GM21526 (cell line): ENCODE data around the gene NDUFB2.
"Not testable (repeated sequence)": the region's sequence is repeated elsewhere in the genome, so short reads cannot be mapped to it uniquely, and the experiment has no call there.

Experiments
- ATAC-seq: cut with Tn5 transposase; IDR thresholded peaks from one replicate; pipeline ENCODE4 v1.9.1; 2021; ENCODE audit warnings: moderate library complexity; ENCODE audit not compliant: unreplicated experiment, low FRiP score

Gene NDUFB2

DNA sequence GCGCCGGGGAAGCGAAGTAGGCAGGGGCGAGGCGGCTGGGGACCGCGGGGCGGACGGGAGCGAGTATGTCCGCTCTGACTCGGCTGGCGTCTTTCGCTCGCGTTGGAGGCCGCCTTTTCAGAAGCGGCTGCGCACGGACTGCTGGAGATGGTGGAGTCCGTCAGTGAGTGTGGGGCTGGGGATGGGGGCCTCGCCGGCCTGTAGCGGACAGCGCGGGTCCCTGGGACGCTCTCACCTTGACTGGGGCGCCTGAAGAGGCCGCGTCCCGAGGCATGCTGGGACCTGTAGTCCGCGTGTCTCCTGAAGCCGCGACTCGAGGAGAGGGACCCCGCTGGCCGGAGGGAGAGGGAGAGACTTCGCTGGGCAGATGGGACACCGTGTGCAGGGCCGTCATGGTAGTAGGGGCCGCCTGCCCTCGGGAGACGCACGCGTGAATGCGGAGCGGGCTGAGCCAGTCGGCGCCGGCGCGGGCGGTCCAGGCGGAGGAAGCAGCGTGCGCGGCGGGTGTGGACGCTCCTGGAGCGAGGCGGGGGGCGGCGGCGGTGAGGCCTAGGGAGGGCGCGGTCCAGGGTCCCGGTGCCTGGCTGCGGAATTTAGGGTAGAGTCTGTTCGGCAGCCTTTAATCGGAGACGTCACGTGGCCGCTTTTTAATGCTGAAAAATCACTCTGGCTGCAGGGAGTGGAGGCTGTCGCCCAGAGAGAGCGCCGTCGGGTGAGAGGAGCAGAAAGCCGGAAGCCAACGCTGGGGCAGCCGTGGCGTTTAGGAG, at the start of gene NDUFB2:
Gene NDUFB2, plus strand, starts transcription at position 29 of the 767 bp plus-strand sequence. Its CDS starts 37 bp downstream, at position 66.
- ATAC-seq: peak; percentile 92

DNA sequence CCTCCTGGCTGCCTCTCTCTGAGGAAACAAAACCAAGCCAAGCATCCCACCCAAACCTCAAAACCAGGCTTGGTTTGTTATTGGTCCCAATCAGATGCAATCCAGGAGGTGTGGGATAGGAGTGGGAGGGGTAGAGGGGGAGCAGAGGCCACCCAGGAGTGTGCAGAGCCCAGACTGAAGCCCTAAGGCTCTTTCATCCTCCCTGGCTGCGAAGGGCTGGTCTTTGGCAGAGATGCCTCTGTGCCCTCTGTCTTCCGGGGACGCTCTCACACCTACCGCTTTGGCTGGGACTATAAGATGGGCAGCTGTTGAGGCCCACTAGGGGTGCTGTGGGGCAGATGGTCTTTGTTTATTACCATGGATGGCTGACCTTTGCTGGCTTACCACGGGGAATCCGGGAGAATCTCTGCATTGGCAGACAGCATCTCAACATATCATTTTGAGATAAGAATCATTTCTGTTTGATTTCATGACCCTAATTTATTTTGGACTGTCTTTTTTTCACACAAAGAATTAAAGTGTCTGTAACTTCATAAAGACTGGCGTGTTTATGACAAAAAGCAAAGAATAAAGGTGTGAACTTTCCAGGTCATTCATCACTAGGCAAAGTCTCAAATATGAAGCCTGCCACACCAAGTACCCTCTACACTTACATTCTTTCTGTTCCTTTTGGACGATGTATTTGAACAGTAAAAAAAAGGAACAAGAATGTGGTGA, 49.4 kb upstream of the NDUFB2 start:
- peak; percentile 77 for ATAC-seq

DNA sequence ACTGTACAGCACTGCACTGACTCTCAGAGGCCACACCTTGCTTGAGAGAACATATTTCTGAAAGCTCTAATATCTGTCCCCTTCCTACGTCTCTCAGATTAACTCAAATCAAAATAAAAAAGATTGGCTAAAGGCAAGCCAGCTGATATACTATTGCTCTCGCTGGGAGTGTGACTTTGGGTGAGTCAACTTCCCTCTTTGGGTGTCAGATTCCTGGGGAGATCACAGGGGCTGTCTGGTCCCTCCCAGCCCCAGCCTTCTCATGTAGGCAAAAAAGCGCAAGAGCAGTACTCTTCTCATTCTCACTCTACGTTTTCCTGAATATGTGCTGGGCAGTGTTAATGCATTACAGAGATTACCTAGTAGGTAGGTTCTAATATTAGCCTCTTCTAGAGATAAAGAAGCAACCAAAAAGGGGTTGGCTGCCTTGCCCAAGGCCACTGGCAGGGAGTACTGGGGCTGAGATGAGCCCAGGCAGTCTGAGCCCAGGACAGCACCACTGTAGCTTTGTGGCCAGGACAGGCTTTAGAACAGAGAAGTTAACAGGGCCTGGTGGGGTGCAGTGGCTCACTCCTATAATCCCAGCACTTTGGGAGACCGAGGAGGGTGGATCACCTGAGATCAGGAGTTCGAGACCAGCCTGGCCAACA, 46.8 kb upstream of the NDUFB2 start:
- ATAC-seq: no peak

- no peak for ATAC-seq
These were observed 46.1 kb upstream of the NDUFB2 start for GRCh38 chr7:140650367-140650766.

GRCh38 chr7:140653319-140654108, 43.0 kb upstream of the NDUFB2 start:
- no peak for ATAC-seq

DNA sequence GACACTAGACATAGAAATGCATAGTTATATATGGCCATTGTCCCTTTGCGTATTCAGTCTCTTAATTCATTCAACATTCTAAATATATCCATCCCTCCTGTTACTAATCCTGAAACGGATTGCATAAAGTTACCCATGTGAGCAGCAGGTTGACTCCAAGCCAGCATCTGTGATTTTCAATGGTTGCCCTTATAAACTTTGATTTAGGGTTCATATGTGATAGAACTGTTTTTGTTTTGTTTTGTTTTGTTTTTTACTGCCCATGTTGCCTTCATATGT, 42.5 kb upstream of the NDUFB2 start:
- no peak for ATAC-seq

GRCh38 chr7:140654661-140655060, 41.8 kb upstream of the NDUFB2 start:
- ATAC-seq: no peak

GRCh38 chr7:140655511-140656408, 40.7 kb upstream of the NDUFB2 start:
- no peak for ATAC-seq

DNA sequence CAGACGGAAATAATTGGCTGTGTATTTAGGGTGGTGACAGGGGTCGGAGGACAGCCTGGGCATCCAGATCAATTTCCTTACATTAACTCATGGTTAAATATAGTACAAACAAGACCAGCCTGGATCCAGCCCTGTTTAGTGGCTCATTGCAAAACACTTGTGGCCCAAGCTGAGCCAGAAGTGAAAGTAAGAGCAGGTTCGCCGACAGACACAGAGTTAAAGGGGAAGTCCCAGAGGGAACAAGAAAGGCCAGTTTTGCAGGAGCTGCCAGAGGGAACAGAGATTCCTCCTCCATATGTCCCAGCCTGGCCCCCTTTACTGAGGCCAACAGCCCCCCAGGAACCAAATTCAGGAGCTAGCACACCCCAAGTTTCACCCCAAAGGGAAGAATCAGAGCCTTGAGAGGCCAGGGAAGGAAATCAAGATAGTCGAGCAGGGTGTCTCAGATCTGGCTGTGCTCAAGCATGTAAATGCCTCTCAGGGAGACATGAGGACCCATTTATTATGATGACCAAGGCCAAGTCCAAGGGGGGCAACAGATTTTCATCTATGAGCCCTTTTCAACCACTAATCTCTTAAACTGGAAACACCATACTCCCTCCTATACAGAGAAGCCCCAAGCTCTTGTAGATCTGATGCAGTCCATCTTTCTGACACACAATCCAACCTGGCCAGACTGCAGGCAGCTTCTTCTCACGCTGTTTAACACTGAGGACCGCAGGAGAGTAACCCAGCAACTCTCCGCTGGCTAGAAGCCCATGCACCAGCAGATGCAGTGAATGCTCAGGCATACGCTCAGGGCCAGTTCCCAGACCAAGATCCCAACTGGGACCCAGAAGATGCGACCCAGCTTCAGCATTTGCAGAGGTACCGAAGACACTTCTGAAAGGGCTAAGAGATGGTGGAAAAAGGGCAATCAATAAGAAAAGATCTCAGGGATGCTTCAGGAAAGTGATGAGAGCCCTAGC, 39.7 kb upstream of the NDUFB2 start:
- peak; percentile 83 for ATAC-seq

- ATAC-seq: no peak
These were observed 38.6 kb upstream of the NDUFB2 start for GRCh38 chr7:140657891-140658290.

DNA sequence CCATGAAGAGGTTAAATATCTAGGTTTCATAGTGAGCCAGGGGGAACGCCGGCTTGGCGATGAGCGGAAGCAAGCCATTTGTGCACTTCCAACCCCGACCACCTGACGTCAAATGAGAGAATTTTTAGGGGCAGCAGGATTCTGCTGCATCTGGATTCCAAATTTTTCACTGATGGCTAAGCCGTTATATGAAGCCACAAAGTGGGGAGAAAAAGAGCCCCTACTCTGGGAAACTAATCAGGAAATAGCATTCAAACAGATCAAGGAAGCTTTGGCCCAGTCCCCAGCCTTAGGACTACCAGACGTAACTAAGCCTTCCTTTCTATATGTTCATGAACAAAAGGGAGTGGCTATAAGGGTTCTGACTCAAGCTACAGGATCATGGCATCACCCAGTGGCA, 36.7 kb upstream of the NDUFB2 start:
- no peak for ATAC-seq

- no peak for ATAC-seq
These were observed 35.4 kb upstream of the NDUFB2 start for GRCh38 chr7:140661124-140661523.

GRCh38 chr7:140662938-140663337, 33.6 kb upstream of the NDUFB2 start:
- ATAC-seq: not testable (repeated sequence)

DNA sequence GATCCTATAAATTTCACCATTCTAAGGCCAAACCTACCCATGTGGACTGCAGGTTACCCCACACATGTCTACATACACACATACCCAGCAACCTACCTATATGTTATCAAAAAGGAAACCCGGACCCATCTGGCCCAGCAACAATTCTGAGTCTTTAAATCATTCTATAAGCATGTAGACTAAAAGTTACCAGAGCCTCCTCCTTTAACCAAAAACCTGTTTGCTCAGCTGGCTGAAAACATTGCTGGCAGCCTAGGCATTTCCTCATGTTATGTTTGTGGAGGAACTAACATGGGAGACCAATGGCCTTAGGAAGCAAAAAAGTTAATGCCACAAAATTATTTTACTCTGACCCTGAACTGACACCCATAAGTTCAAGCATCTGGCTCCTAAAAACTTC, 29.0 kb upstream of the NDUFB2 start:
- ATAC-seq: no peak

DNA sequence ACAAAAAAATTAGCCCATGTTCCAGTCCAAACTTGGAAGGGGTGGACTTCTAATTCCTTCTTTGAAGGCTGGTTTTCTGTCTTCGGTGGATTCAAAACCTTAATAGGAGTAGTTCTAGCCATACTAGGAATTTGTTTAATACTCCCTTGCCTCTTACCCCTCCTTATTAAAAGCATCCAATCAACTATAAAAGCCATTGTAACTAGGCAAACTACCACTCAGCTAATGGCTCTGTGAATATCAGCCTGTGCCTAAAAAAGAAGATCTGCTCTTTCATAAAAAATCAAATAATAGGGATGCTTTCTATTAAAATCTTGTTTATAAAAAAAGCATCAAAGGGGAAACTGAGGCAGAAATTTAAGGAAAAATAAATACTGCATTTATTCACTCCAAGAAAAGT, 27.9 kb upstream of the NDUFB2 start:
- no peak for ATAC-seq

DNA sequence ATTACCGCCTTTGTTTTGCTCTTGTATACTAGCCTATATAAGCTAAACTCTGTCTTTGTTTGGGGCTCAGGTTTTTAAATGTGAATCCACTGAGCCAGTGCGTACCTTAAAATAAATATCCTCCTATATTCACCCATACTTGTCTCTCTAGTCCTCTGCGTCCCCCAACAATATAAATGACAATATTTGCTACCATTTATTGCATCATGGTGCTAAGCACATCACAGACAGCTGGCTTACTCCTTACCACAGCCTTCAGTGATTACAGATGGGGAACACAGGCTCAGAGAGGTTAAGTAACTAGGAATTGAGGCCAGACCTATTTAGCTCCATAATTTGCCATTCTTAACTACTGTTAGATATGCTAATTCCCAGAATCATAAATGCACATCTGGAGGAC, 27.2 kb upstream of the NDUFB2 start:
- no peak for ATAC-seq

- ATAC-seq: not testable (repeated sequence)
These were observed 26.6 kb upstream of the NDUFB2 start for GRCh38 chr7:140669862-140670261.

- no peak for ATAC-seq
These were observed 26.1 kb upstream of the NDUFB2 start for GRCh38 chr7:140670343-140670935.
